H54 (cell line): ENCODE data around the gene CFAP119.
"Not testable (repeated sequence)": the region's sequence is repeated elsewhere in the genome, so short reads cannot be mapped to it uniquely, and the experiment has no call there.

Source experiments
- DNase-seq: peaks from one replicate; pipeline ENCODE4 v3.0.0; 2011; ENCODE audit warnings: low spot score, mixed read lengths; ENCODE audit not compliant: insufficient read length
- FAIRE-seq: peaks from 3 replicates; lab custom pipeline; 2011; peaks lifted over from hg19 to GRCh38; lab: Jason Lieb, UNC
- POLR2A ChIP-seq: IDR thresholded peaks from 2 replicates; pipeline ENCODE4 v1.6.1; 2011; ENCODE audit warnings: low read depth, mild to moderate bottlenecking, low read length

The CFAP119 gene

GRCh38 chr16:30761928-30762902 lies at the start of gene CFAP119, which contains the start of gene RNF40:
Gene CFAP119, minus strand, starts transcription at chr16:30762062. Its CDS starts 314 bp downstream, at chr16:30761748.
Gene RNF40, plus strand, starts transcription at chr16:30762322. Its CDS starts 224 bp downstream, at chr16:30762546.
- DNase-seq, result peak; percentile 99
- peak; percentile 77 for TF ChIP-seq POLR2A
- FAIRE-seq, result no peak

- FAIRE-seq, DNase-seq: not testable (repeated sequence)
These were observed 47.8 kb upstream of the CFAP119 start for GRCh38 chr16:30809675-30810074.

- not testable (repeated sequence) for FAIRE-seq
These were observed 47.1 kb upstream of the CFAP119 start for GRCh38 chr16:30808890-30809426.

GRCh38 chr16:30808146-30808545 lies 46.3 kb upstream of the CFAP119 start:
- no peak for FAIRE-seq
- DNase-seq, result no peak
- no peak for TF ChIP-seq POLR2A

More at GRCh38 chr16:30808890-30809426, 47.1 kb upstream of the CFAP119 start:
- DNase-seq, result not testable (repeated sequence)

GRCh38 chr16:30805370-30806169 lies 43.7 kb upstream of the CFAP119 start:
- peak; percentile 84 for TF ChIP-seq POLR2A
- FAIRE-seq (no peak), DNase-seq (peak; percentile 88)

GRCh38 chr16:30805056-30805369 lies 43.2 kb upstream of the CFAP119 start:
- FAIRE-seq, result no peak
- TF ChIP-seq POLR2A, result no peak
- no peak for DNase-seq

GRCh38 chr16:30802936-30803335 lies 41.1 kb upstream of the CFAP119 start:
- TF ChIP-seq POLR2A, result no peak
- FAIRE-seq (no peak), DNase-seq (no peak)

GRCh38 chr16:30797670-30798309 lies 35.9 kb upstream of the CFAP119 start:
- FAIRE-seq (no peak), DNase-seq (no peak)
- TF ChIP-seq POLR2A, result no peak

- no peak for TF ChIP-seq POLR2A
These were observed 32.8 kb upstream of the CFAP119 start for GRCh38 chr16:30794634-30795033.

GRCh38 chr16:30793508-30794069 lies 31.7 kb upstream of the CFAP119 start:
- TF ChIP-seq POLR2A, result no peak
- FAIRE-seq (no peak), DNase-seq (no peak)

More at GRCh38 chr16:30794634-30795033, 32.8 kb upstream of the CFAP119 start:
- no peak for FAIRE-seq
- DNase-seq, result no peak

- no peak for FAIRE-seq
- no peak for TF ChIP-seq POLR2A
- DNase-seq, result no peak
These were observed 25.9 kb upstream of the CFAP119 start for GRCh38 chr16:30787613-30788378.

- DNase-seq (peak; percentile 85), FAIRE-seq (no peak)
- 0 out of 2 replicates have a peak, but pooled peaks have one; percentile 27 for TF ChIP-seq POLR2A
These were observed 25.2 kb upstream of the CFAP119 start, which contains the start of gene ZNF629 for GRCh38 chr16:30786936-30787612. Gene ZNF629, minus strand, starts transcription at chr16:30787205. Its CDS starts 2,723 bp downstream, at chr16:30784482.
